Activated CD4-positive, alpha-beta T cell treated with anti-CD3 and anti-CD28 coated beads, Interleukin-2, amount 10 ng/mL, durations not matched to agents 7 days and 5 days (primary cell): Measurements from ENCODE around the gene THSD4. TPM values are rescaled to one million over a fixed set of nuclear protein-coding genes. Genes with fewer than 3 reads are reported as not detected.

Source experiments
- CTCF ChIA-PET: fragments of 350-600 bp; sonication (Branson Sonifier 250); formaldehyde crosslinking; loops from one replicate; lab custom pipeline; 2021; ENCODE audit warnings: antibody characterized with exemption; lab: Charles Lee
- POLR2A ChIA-PET: fragments of 350-600 bp; sonication (Branson Sonifier 250); formaldehyde crosslinking; loops from one replicate; lab custom pipeline; 2021; ENCODE audit warnings: antibody characterized with exemption; lab: Charles Lee
- DNase-seq: peaks from one replicate; pipeline ENCODE4 v3.0.0-alpha.2; 2020
- H3K27ac Mint-ChIP-seq: one replicate; pipeline ENCODE4 v1.8.0; 2021; ENCODE audit warnings: mild to moderate bottlenecking, moderate library complexity, mixed read lengths
- H3K27me3 Mint-ChIP-seq: one replicate; pipeline ENCODE4 v1.8.0; 2021; ENCODE audit warnings: mixed read lengths
- H3K36me3 Mint-ChIP-seq: one replicate; pipeline ENCODE4 v1.8.0; 2021; ENCODE audit warnings: low read depth, mixed read lengths
- H3K4me1 Mint-ChIP-seq: one replicate; pipeline ENCODE4 v1.8.0; 2021; ENCODE audit warnings: mixed read lengths
- H3K4me3 Mint-ChIP-seq: one replicate; pipeline ENCODE4 v1.8.0; 2021; ENCODE audit warnings: mild to moderate bottlenecking, moderate library complexity, mixed read lengths
- H3K9me3 Mint-ChIP-seq: one replicate; pipeline ENCODE4 v1.8.0; 2021; ENCODE audit warnings: mixed read lengths
- total RNA-seq, 2 experiments: library from RNA; stranded (reverse); gene quantifications; one replicate each; pipeline ENCODE4 v1.2.3, GENCODE V29; 2021

Gene THSD4
- total RNA-seq, 2 experiments from 2014 or later: not detected

GRCh38 chr15:71325481-71325880, 210.2 kb downstream of the THSD4 start:
- Mint-ChIP-seq H3K36me3 (no peaks in the 10 kb centered on the region), H3K9me3 (no peaks in the 10 kb centered on the region), H3K4me3 (no peak overlapping the region), H3K27ac (no peak overlapping the region), H3K4me1 (no peaks in the 10 kb centered on the region), H3K27me3 (no peaks in the 10 kb centered on the region)
- ChIA-PET POLR2A (no interaction called here), CTCF (no interaction called here)
- DNase-seq: no peak

DNA sequence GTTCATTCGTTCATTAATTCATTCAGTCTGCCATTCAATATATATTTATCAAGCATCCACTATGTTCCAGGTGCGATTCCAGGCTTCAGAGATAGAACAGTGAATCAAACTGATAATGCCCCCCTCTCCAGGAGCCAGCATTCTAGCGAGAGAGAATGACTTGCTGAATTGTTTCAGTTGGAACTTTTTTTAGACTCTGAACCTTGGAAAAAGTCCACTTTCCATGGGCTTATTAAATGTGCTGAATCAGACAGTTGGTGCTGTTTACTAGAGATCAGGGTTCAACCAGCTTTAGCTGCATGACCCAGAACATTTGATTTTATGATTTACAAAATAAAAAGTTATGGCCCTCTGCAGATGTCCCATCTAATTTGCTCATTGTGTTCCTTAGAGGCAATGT, 213.2 kb downstream of the THSD4 start:
- ChIA-PET CTCF (no interaction called here), POLR2A (no interaction called here)
- no peaks in the 10 kb centered on the region for H3K9me3 Mint-ChIP-seq
- H3K4me3 Mint-ChIP-seq: no peak overlapping the region
- H3K27me3 Mint-ChIP-seq: peaks cover 2% of the 10 kb centered on the region
- H3K4me1 Mint-ChIP-seq: peaks cover 1% of the 10 kb centered on the region
- H3K36me3 Mint-ChIP-seq: no peaks in the 10 kb centered on the region
- no peak for DNase-seq
- no peak overlapping the region for H3K27ac Mint-ChIP-seq

DNA sequence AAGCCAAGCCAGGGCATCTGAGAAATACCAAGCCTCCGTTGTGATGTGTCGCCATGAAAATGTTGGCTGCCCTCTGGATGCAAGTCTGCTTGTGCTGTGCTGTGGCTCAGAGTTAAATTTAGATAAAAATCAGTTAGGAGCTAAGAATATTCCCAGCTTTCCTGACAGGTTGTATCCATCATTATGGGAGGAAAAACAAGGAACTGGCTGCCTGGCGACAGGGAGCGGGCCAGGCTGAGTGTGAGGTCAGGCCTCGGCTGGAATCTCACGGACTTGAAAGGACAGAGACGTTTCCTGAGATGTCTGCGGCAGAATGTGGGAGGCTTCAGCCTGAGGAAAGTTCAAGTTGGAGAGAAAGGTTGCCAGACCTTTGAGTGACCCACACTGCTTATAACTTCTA, 213.8 kb downstream of the THSD4 start:
- Mint-ChIP-seq H3K36me3 (no peaks in the 10 kb centered on the region), H3K9me3 (no peaks in the 10 kb centered on the region), H3K27me3 (peaks cover 2% of the 10 kb centered on the region), H3K4me3 (no peak overlapping the region), H3K27ac (no peak overlapping the region), H3K4me1 (peaks cover 7% of the 10 kb centered on the region)
- ChIA-PET CTCF (no interaction called here), POLR2A (no interaction called here)
- DNase-seq: no peak

DNA sequence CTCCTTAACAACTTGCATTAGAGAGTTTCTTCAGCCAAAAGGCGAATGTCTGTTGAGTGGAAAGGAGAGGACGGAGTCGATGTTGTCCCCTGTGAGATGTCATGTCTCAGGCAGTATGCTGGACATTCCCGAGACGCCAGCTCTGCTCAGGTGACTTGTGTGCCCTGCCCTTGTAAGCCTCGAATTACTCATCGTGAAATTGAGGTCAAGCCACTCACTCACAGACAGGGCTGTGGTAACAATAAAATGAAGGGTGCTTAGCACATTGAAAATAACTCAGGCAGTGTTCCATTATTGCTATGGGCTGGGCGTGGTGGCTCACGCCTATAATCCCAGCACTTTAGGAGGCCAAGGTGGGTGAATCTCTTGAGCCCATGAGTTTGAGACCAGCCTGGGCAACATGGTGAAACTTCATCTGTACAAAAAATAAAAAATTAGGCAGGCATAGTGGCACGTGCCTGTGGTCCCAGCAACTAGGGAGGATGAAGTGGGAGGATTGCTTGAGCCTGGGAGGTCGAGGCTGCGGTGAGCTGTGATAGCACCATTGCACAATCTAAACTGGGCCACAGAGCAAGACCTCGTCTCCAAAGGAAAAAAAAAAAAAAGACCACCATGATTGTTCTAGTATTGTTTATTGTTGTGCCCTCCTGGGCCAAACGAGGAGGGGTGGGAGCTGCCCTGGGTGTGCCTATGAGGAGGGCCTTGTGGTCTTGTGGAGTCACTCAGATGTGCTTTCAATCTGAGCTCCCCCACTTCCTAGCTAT, 214.4 kb downstream of the THSD4 start:
- Mint-ChIP-seq H3K4me3 (no peak overlapping the region), H3K27ac (no peak overlapping the region), H3K4me1 (peaks cover 9% of the 10 kb centered on the region), H3K9me3 (no peaks in the 10 kb centered on the region), H3K36me3 (no peaks in the 10 kb centered on the region), H3K27me3 (peaks cover 2% of the 10 kb centered on the region)
- CTCF ChIA-PET: interaction anchor here (0.6 to 0.9 kb wide), 2 partner anchors 181 to 187 kb away, joined by 3 to 4 read pairs; no protein-coding TSS in a partner anchor
- POLR2A ChIA-PET: no interaction called here
- no peak for DNase-seq

- H3K4me1 Mint-ChIP-seq: peaks cover 9% of the 10 kb centered on the region
- no peak for DNase-seq
- H3K36me3 Mint-ChIP-seq: no peaks in the 10 kb centered on the region
- no peak overlapping the region for H3K27ac Mint-ChIP-seq
- CTCF ChIA-PET: interaction anchor here (0.5 to 1.1 kb wide), 3 partner anchors 14 to 548 kb away, joined by 3 read pairs; no protein-coding TSS in a partner anchor
- H3K9me3 Mint-ChIP-seq: no peaks in the 10 kb centered on the region
- POLR2A ChIA-PET: no interaction called here
- peaks cover 2% of the 10 kb centered on the region for H3K27me3 Mint-ChIP-seq
- H3K4me3 Mint-ChIP-seq: no peak overlapping the region
Observed at GRCh38 chr15:71330638-71331162, 215.4 kb downstream of the THSD4 start.

DNA sequence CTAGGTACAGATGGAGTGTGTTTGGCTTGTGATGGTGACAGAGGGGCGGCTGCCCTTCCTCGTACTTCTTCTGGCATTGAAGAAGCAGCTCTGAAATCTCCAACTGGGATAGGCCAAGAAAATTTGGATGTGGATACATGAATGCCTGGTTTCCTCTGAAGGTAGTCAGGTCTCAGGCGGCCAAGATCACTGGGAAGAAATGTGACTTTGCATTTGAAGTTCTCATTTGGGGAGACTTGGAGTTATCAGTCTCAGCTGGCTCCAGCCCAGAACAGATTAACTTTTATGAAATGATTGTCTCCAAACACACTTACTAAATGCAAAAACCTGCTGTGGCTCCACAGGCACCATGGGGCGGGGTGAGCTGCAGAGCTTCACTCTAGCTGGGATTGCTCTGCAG, 215.9 kb downstream of the THSD4 start:
- ChIA-PET CTCF (interaction anchor here (0.5 to 1.1 kb wide), 2 partner anchors 14 to 548 kb away, joined by 3 read pairs; no protein-coding TSS in a partner anchor), POLR2A (no interaction called here)
- Mint-ChIP-seq H3K4me3 (no peak overlapping the region), H3K27me3 (peaks cover 2% of the 10 kb centered on the region), H3K27ac (no peak overlapping the region), H3K4me1 (peaks cover 9% of the 10 kb centered on the region), H3K9me3 (no peaks in the 10 kb centered on the region), H3K36me3 (no peaks in the 10 kb centered on the region)
- no peak for DNase-seq

- Mint-ChIP-seq H3K27me3 (peaks cover 6% of the 10 kb centered on the region), H3K4me3 (no peak overlapping the region), H3K9me3 (no peaks in the 10 kb centered on the region), H3K4me1 (peaks cover 9% of the 10 kb centered on the region), H3K27ac (no peak overlapping the region), H3K36me3 (no peaks in the 10 kb centered on the region)
- POLR2A ChIA-PET: no interaction called here
- CTCF ChIA-PET: interaction anchor here (0.7 kb wide), 1 partner anchor 10 kb away, joined by 4 read pairs; no protein-coding TSS in a partner anchor
- no peak for DNase-seq
Observed at GRCh38 chr15:71332431-71333004, 217.2 kb downstream of the THSD4 start.

GRCh38 chr15:71333136-71333700, 217.9 kb downstream of the THSD4 start:
- POLR2A ChIA-PET: no interaction called here
- CTCF ChIA-PET: interaction anchor here (0.7 kb wide), 1 partner anchor 9 kb away, joined by 4 read pairs; no protein-coding TSS in a partner anchor

GRCh38 chr15:71333839-71334238, 218.6 kb downstream of the THSD4 start:
- H3K27me3 Mint-ChIP-seq: peaks cover 6% of the 10 kb centered on the region
- H3K9me3 Mint-ChIP-seq: no peaks in the 10 kb centered on the region
- peaks cover 9% of the 10 kb centered on the region for H3K4me1 Mint-ChIP-seq
- H3K27ac Mint-ChIP-seq: peak overlapping the region; percentile 47
- ChIA-PET POLR2A (no interaction called here), CTCF (no interaction called here)
- no peak for DNase-seq
- H3K36me3 Mint-ChIP-seq: no peaks in the 10 kb centered on the region
- no peak overlapping the region for H3K4me3 Mint-ChIP-seq

More at GRCh38 chr15:71333136-71333700, 217.9 kb downstream of the THSD4 start:
- Mint-ChIP-seq H3K4me3 (no peak overlapping the region), H3K27ac (no peak overlapping the region), H3K36me3 (no peaks in the 10 kb centered on the region), H3K9me3 (no peaks in the 10 kb centered on the region), H3K4me1 (peaks cover 9% of the 10 kb centered on the region), H3K27me3 (peaks cover 6% of the 10 kb centered on the region)
- DNase-seq: no peak

DNA sequence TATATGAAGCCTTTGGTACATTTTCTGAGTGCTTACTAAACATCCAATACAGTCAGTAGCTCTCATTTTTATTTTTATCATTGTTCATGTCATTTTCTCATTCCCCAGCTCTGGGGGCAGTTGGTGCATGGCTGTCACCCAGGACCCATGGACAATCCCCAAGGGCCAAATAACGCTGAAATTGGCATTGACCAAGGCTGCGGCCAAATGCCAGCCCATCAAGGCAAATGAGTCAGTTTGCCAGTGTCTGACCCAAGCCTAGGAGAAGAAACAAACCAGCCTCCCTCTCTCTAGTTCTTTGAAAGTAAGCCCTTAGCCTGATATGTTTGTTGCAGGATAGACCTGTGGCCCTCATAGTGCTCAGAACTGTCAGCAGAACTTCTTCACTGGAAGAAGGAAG, 219.2 kb downstream of the THSD4 start:
- Mint-ChIP-seq H3K4me3 (no peak overlapping the region), H3K9me3 (no peaks in the 10 kb centered on the region), H3K4me1 (peaks cover 9% of the 10 kb centered on the region), H3K36me3 (no peaks in the 10 kb centered on the region), H3K27ac (no peak overlapping the region), H3K27me3 (peaks cover 6% of the 10 kb centered on the region)
- DNase-seq: no peak
- ChIA-PET POLR2A (no interaction called here), CTCF (no interaction called here)

- ChIA-PET CTCF (no interaction called here), POLR2A (no interaction called here)
- H3K36me3 Mint-ChIP-seq: no peaks in the 10 kb centered on the region
- no peaks in the 10 kb centered on the region for H3K9me3 Mint-ChIP-seq
- no peak overlapping the region for H3K27ac Mint-ChIP-seq
- H3K4me1 Mint-ChIP-seq: peaks cover 9% of the 10 kb centered on the region
- no peak for DNase-seq
- peaks cover 6% of the 10 kb centered on the region for H3K27me3 Mint-ChIP-seq
- no peak overlapping the region for H3K4me3 Mint-ChIP-seq
Observed at GRCh38 chr15:71334873-71335272, 219.6 kb downstream of the THSD4 start.

DNA sequence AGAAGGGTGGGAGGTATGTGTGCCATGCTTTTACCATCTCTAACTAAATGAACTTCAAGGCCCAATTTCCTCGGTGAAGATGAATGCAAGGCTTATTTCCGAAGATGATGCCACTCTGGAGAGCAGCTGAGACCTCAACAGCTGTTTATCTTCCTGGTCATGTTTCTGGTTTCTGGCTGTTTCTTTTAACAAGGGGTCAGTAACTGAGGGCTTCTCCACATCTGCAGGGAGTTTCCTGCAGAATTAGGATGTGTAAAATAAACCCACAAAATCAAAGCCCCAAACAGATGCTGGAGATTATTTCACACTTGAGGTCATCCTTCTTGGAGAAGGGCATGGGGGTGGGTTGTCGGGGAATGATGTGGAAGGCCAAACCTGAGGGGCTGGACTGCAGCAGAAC, 220.3 kb downstream of the THSD4 start:
- DNase-seq: no peak
- Mint-ChIP-seq H3K36me3 (no peaks in the 10 kb centered on the region), H3K4me1 (peaks cover 9% of the 10 kb centered on the region), H3K27me3 (peaks cover 6% of the 10 kb centered on the region), H3K9me3 (no peaks in the 10 kb centered on the region), H3K4me3 (no peak overlapping the region), H3K27ac (no peak overlapping the region)
- ChIA-PET POLR2A (no interaction called here), CTCF (no interaction called here)

- H3K4me3 Mint-ChIP-seq: no peak overlapping the region
- no peaks in the 10 kb centered on the region for H3K9me3 Mint-ChIP-seq
- POLR2A ChIA-PET: interaction anchor here (0.7 kb wide), 1 partner anchor 51 kb away, joined by 3 read pairs; no protein-coding TSS in a partner anchor
- no peaks in the 10 kb centered on the region for H3K36me3 Mint-ChIP-seq
- DNase-seq: no peak
- no peak overlapping the region for H3K27ac Mint-ChIP-seq
- H3K4me1 Mint-ChIP-seq: peaks cover 9% of the 10 kb centered on the region
- H3K27me3 Mint-ChIP-seq: peaks cover 6% of the 10 kb centered on the region
- CTCF ChIA-PET: no interaction called here
Observed at GRCh38 chr15:71336671-71337070, 221.4 kb downstream of the THSD4 start.
